Purkinje cell (primary cell): ENCODE results near the gene KDELR3. TPM values are rescaled to one million over a fixed set of nuclear protein-coding genes. Genes with fewer than 3 reads are reported as not detected.

ENCODE experiments used
- polyA plus RNA-seq: library from polyadenylated mRNA; unstranded; fragments of >200 nt; fragmentation: Nextera tagmentation; gene quantifications from 2 replicates; pipeline ENCODE4 v1.2.1, GENCODE V29; 2014

Gene KDELR3
- 0.45 and 0.77 TPM in 2 replicates for polyA plus RNA-seq

DNA sequence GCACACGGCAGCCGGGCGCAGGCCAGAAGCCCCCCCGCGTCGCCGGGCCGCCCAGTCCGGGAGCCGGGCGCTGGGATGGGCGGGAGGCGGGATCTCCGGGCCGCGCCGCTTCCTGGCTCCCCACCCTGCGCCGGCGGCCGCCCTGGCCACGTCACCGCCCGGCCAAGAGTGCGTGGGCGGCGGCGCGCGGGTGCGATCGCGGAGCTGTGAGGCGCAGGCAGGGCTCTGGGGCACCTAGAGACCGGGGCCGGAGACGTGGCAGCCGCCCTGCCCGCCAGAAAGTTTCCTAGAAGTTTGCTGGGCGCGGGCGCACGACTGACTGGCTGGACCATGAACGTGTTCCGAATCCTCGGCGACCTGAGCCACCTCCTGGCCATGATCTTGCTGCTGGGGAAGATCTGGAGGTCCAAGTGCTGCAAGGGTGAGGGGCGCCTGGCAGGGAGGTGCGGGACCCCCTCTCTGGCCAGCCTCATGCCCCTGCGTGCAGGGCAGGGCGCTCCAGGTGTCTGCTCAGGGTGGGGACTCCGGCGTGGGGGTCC lies at the start of gene KDELR3:
KDELR3 (plus strand) TSS at position 193 of the 539 bp plus-strand sequence; CDS start at position 331, 138 bp downstream.

DNA sequence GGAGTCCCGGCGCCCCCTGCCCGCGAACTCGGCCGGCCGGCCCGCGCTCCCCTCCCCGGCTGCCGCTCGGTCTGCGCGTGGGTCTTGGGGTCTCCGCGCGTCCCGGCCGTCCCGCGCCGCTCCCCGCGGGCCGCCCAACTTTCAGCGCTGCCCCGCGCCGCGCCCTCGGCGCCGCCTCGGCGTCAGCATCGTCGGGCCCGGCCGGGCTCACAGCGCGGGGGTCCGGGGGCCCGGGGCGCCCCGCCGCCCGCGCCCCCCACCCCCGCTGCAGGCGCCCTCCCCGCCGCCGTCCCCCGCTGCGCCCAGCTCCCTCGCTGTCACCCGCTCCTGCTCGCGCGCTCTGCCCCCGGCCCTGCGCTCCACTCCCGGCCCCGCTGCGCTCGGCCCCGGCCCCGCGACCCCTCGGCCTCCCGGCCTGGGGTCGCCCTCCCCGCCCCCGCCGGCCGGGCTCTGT lies 12.8 kb upstream of the KDELR3 start, which contains the start of gene KCNJ4:
KCNJ4 (minus strand) TSS at position 124 of the 454 bp plus-strand sequence. CDS start 27,067 bp downstream, outside the sequence.

GRCh38 chr22:38506118-38506962 lies 38.4 kb downstream of the KDELR3 start, which contains the start of gene DDX17:
Gene DDX17, minus strand, starts transcription at chr22:38506311.

Other genes starting within 250 kb of the KDELR3 start
- 15.5 and 24.6 TPM in 2 replicates for gene TMEM184B, start 195.1 kb upstream of the KDELR3 start, polyA plus RNA-seq
- 7.1 and 9.3 TPM in 2 replicates for gene CSNK1E, start 150.7 kb upstream of the KDELR3 start, polyA plus RNA-seq
- gene KCNJ4, start 12.9 kb upstream of the KDELR3 start, polyA plus RNA-seq, result not detected in 2 replicates
- 49.6 and 55.8 TPM in 2 replicates for gene DDX17, start 38.2 kb downstream of the KDELR3 start, polyA plus RNA-seq
- 0.23 TPM in 1 of 2 replicates, not detected in the other for gene DMC1, start 102.1 kb downstream of the KDELR3 start, polyA plus RNA-seq
- gene FAM227A, start 188.3 kb downstream of the KDELR3 start, polyA plus RNA-seq, result 0.07 and 0.93 TPM in 2 replicates
- 25.2 and 30.7 TPM in 2 replicates for gene CBY1, start 188.5 kb downstream of the KDELR3 start, polyA plus RNA-seq
- gene TOMM22, start 213.9 kb downstream of the KDELR3 start, polyA plus RNA-seq, result 90.9 and 96.0 TPM in 2 replicates
- 2.6 and 6.2 TPM in 2 replicates for gene JOSD1, start 232.8 kb downstream of the KDELR3 start, polyA plus RNA-seq
- 0.63 and 1.3 TPM in 2 replicates for gene GTPBP1, start 237.8 kb downstream of the KDELR3 start, polyA plus RNA-seq